MM.1S (cell line): ENCODE measurements around the gene IFTAP.

Source experiments
- DNase-seq: peaks from one replicate; pipeline ENCODE4 v3.0.0-alpha.2; 2015
- H2AFZ ChIP-seq: fragments of 300-600 bp; sonication (generic); 2 replicates; pipeline ENCODE4 v1.6.0; 2016; ENCODE audit warnings: antibody characterized with exemption, low read length
- H3F3A ChIP-seq: fragments of 300-600 bp; sonication (generic); 2 replicates; pipeline ENCODE4 v1.6.1; 2016; ENCODE audit warnings: mild to moderate bottlenecking, antibody characterized with exemption, low read length, moderate library complexity, mixed read lengths; ENCODE audit not compliant: insufficient read depth
- H3K27ac ChIP-seq: fragments of 300-600 bp; sonication (generic); 2 replicates; pipeline ENCODE4 v1.5.1; 2016; ENCODE audit warnings: mild to moderate bottlenecking, low read length
- H3K27me3 ChIP-seq: fragments of 300-600 bp; sonication (generic); replicated peaks from 2 replicates; pipeline ENCODE4 v1.6.0; 2016; ENCODE audit warnings: low read length; ENCODE audit not compliant: insufficient read depth
- H3K36me3 ChIP-seq: fragments of 300-600 bp; sonication (generic); replicated peaks from 2 replicates; pipeline ENCODE4 v1.6.1; 2016; ENCODE audit warnings: mild to moderate bottlenecking, low read length, mixed read lengths; ENCODE audit not compliant: insufficient read depth
- H3K4me1 ChIP-seq: fragments of 300-600 bp; sonication (generic); 2 replicates; pipeline ENCODE4 v1.6.1; 2016; ENCODE audit warnings: low read length, mixed read lengths
- H3K4me2 ChIP-seq: fragments of 300-600 bp; sonication (generic); 2 replicates; pipeline ENCODE4 v1.6.0; 2016; ENCODE audit warnings: low read depth, low read length
- H3K4me3 ChIP-seq: fragments of 300-600 bp; sonication (generic); 2 replicates; pipeline ENCODE4 v1.5.1; 2016; ENCODE audit warnings: low read length, mixed read lengths
- H3K79me2 ChIP-seq: fragments of 300-600 bp; sonication (generic); 2 replicates; pipeline ENCODE4 v1.6.1; 2016; ENCODE audit warnings: mixed run types, low read length, mixed read lengths
- H3K9ac ChIP-seq: fragments of 300-600 bp; sonication (generic); 2 replicates; pipeline ENCODE4 v1.6.1; 2016; ENCODE audit warnings: low read length, mixed read lengths
- H3K9me2 ChIP-seq: fragments of 300-600 bp; sonication (generic); replicated peaks from 2 replicates; pipeline ENCODE4 v1.6.1; 2016; ENCODE audit warnings: mild to moderate bottlenecking, low read length, mixed read lengths; ENCODE audit not compliant: insufficient read depth
- H3K9me3 ChIP-seq: fragments of 300-600 bp; sonication (generic); replicated peaks from 2 replicates; pipeline ENCODE4 v1.6.1; 2016; ENCODE audit warnings: mild to moderate bottlenecking, low read length, mixed read lengths; ENCODE audit not compliant: insufficient read depth
- H4K20me1 ChIP-seq: fragments of 300-600 bp; sonication (generic); 2 replicates; pipeline ENCODE4 v1.6.1; 2016; ENCODE audit warnings: mild to moderate bottlenecking, low read length, moderate library complexity, mixed read lengths; ENCODE audit not compliant: insufficient read depth
- CTCF ChIP-seq: fragments of 300-600 bp; sonication (generic); IDR thresholded peaks from 2 replicates; pipeline ENCODE4 v1.5.1; 2016; ENCODE audit warnings: antibody characterized with exemption, low read length, mixed read lengths
- EZH2 ChIP-seq: fragments of 300-600 bp; sonication (generic); optimal IDR thresholded peaks from 2 replicates; pipeline ENCODE3; 2017; ENCODE audit warnings: low read depth, mild to moderate bottlenecking, antibody characterized with exemption, low read length, mixed read lengths
- EZH2phosphoT487 ChIP-seq: fragments of 300-600 bp; sonication (generic); IDR thresholded peaks from 2 replicates; pipeline ENCODE4 v1.6.1; 2018; ENCODE audit warnings: antibody characterized with exemption, low read length

Gene IFTAP

GRCh38 chr11:36601155-36601554, 6.9 kb downstream of the IFTAP start:
- no peaks in the 10 kb centered on the region for H3K9me3 ChIP-seq
- H3K4me1 ChIP-seq = peaks cover 15% of the 10 kb centered on the region
- no peaks in the 10 kb centered on the region for H3K9me2 ChIP-seq
- no peak for TF ChIP-seq EZH2
- no peak for TF ChIP-seq CTCF
- TF ChIP-seq EZH2phosphoT487 = no peak
- H3K36me3 ChIP-seq = no peaks in the 10 kb centered on the region
- H3K4me3 ChIP-seq = no peak overlapping the region
- no peaks in the 10 kb centered on the region for H3K27me3 ChIP-seq
- no peak overlapping the region for H2AFZ ChIP-seq
- no peak overlapping the region for H3K9ac ChIP-seq
- no peak overlapping the region for H3K27ac ChIP-seq
- no peaks in the 10 kb centered on the region for H3K79me2 ChIP-seq
- H3K4me2 ChIP-seq = no peak overlapping the region
- H3F3A ChIP-seq = peaks cover 16% of the 10 kb centered on the region
- no peaks in the 10 kb centered on the region for H4K20me1 ChIP-seq
- DNase-seq = no peak

- TF ChIP-seq EZH2 (no peak), EZH2phosphoT487 (no peak), CTCF (no peak)
- H2AFZ ChIP-seq = no peak overlapping the region
- no peaks in the 10 kb centered on the region for H3K27me3 ChIP-seq
- H3K9me3 ChIP-seq = no peaks in the 10 kb centered on the region
- H3F3A ChIP-seq = peaks cover 16% of the 10 kb centered on the region
- H3K27ac ChIP-seq = no peak overlapping the region
- no peaks in the 10 kb centered on the region for H3K9me2 ChIP-seq
- no peaks in the 10 kb centered on the region for H3K79me2 ChIP-seq
- no peaks in the 10 kb centered on the region for H4K20me1 ChIP-seq
- H3K4me2 ChIP-seq = no peak overlapping the region
- peaks cover 15% of the 10 kb centered on the region for H3K4me1 ChIP-seq
- H3K36me3 ChIP-seq = no peaks in the 10 kb centered on the region
- no peak overlapping the region for H3K4me3 ChIP-seq
- no peak for DNase-seq
- H3K9ac ChIP-seq = no peak overlapping the region
Measured at GRCh38 chr11:36602135-36602534, 7.8 kb downstream of the IFTAP start.

GRCh38 chr11:36605221-36606216, 11.2 kb downstream of the IFTAP start:
- Histone ChIP-seq H4K20me1 (no peaks in the 10 kb centered on the region), H3K36me3 (no peaks in the 10 kb centered on the region), H3K4me3 (peak overlapping the region; percentile 20; the same call in 1 of the 2 replicates), H3K9ac (no peak overlapping the region), H3K27me3 (no peaks in the 10 kb centered on the region), H3K79me2 (no peaks in the 10 kb centered on the region), H3K4me1 (peaks cover 15% of the 10 kb centered on the region), H3K4me2 (peak overlapping the region; percentile 76), H3K9me3 (no peaks in the 10 kb centered on the region), H3K9me2 (no peaks in the 10 kb centered on the region), H3F3A (peaks cover 16% of the 10 kb centered on the region), H3K27ac (peak overlapping the region; percentile 54), H2AFZ (no peak overlapping the region)
- TF ChIP-seq CTCF (no peak), EZH2 (no peak), EZH2phosphoT487 (no peak)
- peak; percentile 78 for DNase-seq
